Ovary (tissue), 3 donors: ENCODE data around the gene IGSF21.

Experiments used
- CTCF ChIP-seq, 3 donors: fragments of 450-650 bp in 2 of 3; fragments of 200-600 bp in 1 of 3; IDR thresholded peaks; one replicate each; pipeline versions ENCODE4 v1.5.1 to v1.8.0; 2016 to 2022; ENCODE audit warnings: antibody characterized with exemption in 3 of 3, mild to moderate bottlenecking in 1 of 3
- EP300 ChIP-seq: sonication (generic); formaldehyde crosslinking; IDR thresholded peaks from one replicate; pipeline ENCODE4 v1.6.1; 2017; ENCODE audit warnings: antibody characterized with exemption
- POLR2A ChIP-seq: fragments of 450-650 bp; IDR thresholded peaks from one replicate; pipeline ENCODE4 v1.6.1; 2017; ENCODE audit warnings: antibody characterized with exemption, mild to moderate bottlenecking, moderate library complexity
- donor health status: DM: no; HTN: no; CAD: no.

DNA sequence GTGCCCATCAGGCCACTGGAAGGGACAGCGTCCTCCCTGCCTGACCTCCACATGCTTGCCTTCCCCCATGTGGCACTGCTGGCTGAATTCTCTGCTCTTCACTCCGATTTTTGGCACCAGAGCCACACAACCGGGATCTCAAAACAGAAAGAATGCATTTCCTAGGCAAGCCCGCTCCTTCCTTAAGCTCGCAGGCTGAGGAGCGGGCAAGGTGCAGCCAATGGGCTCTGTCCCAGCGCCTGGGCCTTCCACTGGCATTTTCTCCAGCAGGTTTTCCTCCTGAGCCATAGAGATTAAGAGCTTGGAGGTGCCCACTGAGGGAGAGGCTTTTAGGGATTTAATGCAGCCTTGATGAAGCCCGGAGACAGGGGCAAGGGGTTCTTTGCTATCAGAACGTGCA, 158.0 kb downstream of the IGSF21 start:
- TF ChIP-seq CTCF (IDR thresholded peaks at IDR 0.05) = no peak
- TF ChIP-seq POLR2A = no peak
- TF ChIP-seq EP300 = no peak
